ENCODE data around the gene FDX1. TPM values are rescaled to one million over a fixed set of nuclear protein-coding genes. Genes with fewer than 3 reads are reported as not detected.

Gene FDX1
- total and polyA plus RNA-seq, 12 donors: 11.5 to 30.3 (median 21.9) TPM

GRCh38 chr11:110465231-110465630 lies 35.5 kb downstream of the FDX1 start:
- Histone ChIP-seq H3K27me3 (no peaks in the 10 kb centered on the region), H3K9me3 (no peaks in the 10 kb centered on the region), H3K4me1 (no peaks in the 10 kb centered on the region), H3K4me3 (no peak overlapping the region), H3K27ac (no peak overlapping the region), H3K36me3 (peaks cover 0 to 56% (median 0%) of the 10 kb centered on the region in 9 donors)
- DNase-seq: no peak
- intact Hi-C loops (cut with DNase I): loop anchor here in 2 of 10 donors (10.0 kb wide), 1 partner anchor 770 kb away; no protein-coding TSS in a partner anchor
- no peak for ATAC-seq
- WGBS, 2 donors: 80 to 88% methylated on average over 2 of the region's 2 CpGs
- TF ChIP-seq CTCF (IDR thresholded peaks at IDR 0.05): no peak

GRCh38 chr11:110467556-110467955 lies 37.8 kb downstream of the FDX1 start:
- 95 to 97% methylated on average over 3 of the region's 3 CpGs for WGBS, 2 donors
- ATAC-seq: no peak
- intact Hi-C loops (cut with DNase I): loop anchor here in 2 of 10 donors (10.0 kb wide), 1 partner anchor 767 kb away; no protein-coding TSS in a partner anchor

GRCh38 chr11:110468121-110468520 lies 38.4 kb downstream of the FDX1 start:
- peaks cover 0 to 30% (median 0%) of the 10 kb centered on the region in 9 donors for H3K36me3 ChIP-seq
- no peaks in the 10 kb centered on the region for H3K4me1 ChIP-seq
- no peak for ATAC-seq
- intact Hi-C loops (cut with DNase I): loop anchor here in 2 of 10 donors (10.0 kb wide), 1 partner anchor 767 kb away; no protein-coding TSS in a partner anchor
- 96% methylated on average over 4 of the region's 4 CpGs for whole genome bisulfite sequencing, 2 donors
- H3K27me3 ChIP-seq: no peaks in the 10 kb centered on the region
- no peak for DNase-seq
- no peak overlapping the region for H3K4me3 ChIP-seq
- no peak overlapping the region for H3K27ac ChIP-seq
- H3K9me3 ChIP-seq: no peaks in the 10 kb centered on the region
- no peak for TF ChIP-seq CTCF (IDR thresholded peaks at IDR 0.05)

More at GRCh38 chr11:110467556-110467955, 37.8 kb downstream of the FDX1 start:
- H3K9me3 ChIP-seq: no peaks in the 10 kb centered on the region
- no peak overlapping the region for H3K27ac ChIP-seq
- no peaks in the 10 kb centered on the region for H3K4me1 ChIP-seq
- no peaks in the 10 kb centered on the region for H3K27me3 ChIP-seq
- no peak for TF ChIP-seq CTCF (IDR thresholded peaks at IDR 0.05)
- DNase-seq: no peak
- no peak overlapping the region for H3K4me3 ChIP-seq
- peaks cover 0 to 36% (median 0%) of the 10 kb centered on the region in 9 donors for H3K36me3 ChIP-seq

GRCh38 chr11:110469127-110469526 lies 39.4 kb downstream of the FDX1 start:
- H3K4me3 ChIP-seq: no peak overlapping the region
- no peaks in the 10 kb centered on the region for H3K27me3 ChIP-seq
- ATAC-seq (no peak), DNase-seq (no peak)
- no peak for TF ChIP-seq CTCF (IDR thresholded peaks at IDR 0.05)
- H3K4me1 ChIP-seq: no peaks in the 10 kb centered on the region
- peaks cover 0 to 20% (median 0%) of the 10 kb centered on the region in 9 donors for H3K36me3 ChIP-seq
- no peaks in the 10 kb centered on the region for H3K9me3 ChIP-seq
- intact Hi-C loops (cut with DNase I): loop anchor here in 2 of 10 donors (10.0 kb wide), 1 partner anchor 766 kb away; no protein-coding TSS in a partner anchor
- no peak overlapping the region for H3K27ac ChIP-seq
